Activated CD4-positive, CD25-positive, alpha-beta regulatory T cell treated with anti-CD3 and anti-CD28 coated beads, Interleukin-2, amount 50 U/mL, for 72 hours (primary cell): ENCODE measurements around the gene WAPL.

Source experiments
- DNase-seq: peaks from one replicate; pipeline ENCODE4 v3.0.0; 2021

The WAPL gene

GRCh38 chr10:86461963-86462804, 59.4 kb downstream of the WAPL start:
- no peak for DNase-seq

GRCh38 chr10:86451604-86451960, 70.0 kb downstream of the WAPL start:
- DNase-seq: no peak

- no peak for DNase-seq
Observed at GRCh38 chr10:86450806-86451603, 70.6 kb downstream of the WAPL start.

- no peak for DNase-seq
Observed at GRCh38 chr10:86449926-86450558, 71.5 kb downstream of the WAPL start.

- DNase-seq: no peak
Observed at GRCh38 chr10:86447432-86447831, 74.2 kb downstream of the WAPL start.

GRCh38 chr10:86446987-86447386, 74.6 kb downstream of the WAPL start:
- DNase-seq: no peak

- DNase-seq: no peak
Observed at GRCh38 chr10:86446440-86446839, 75.2 kb downstream of the WAPL start.

- DNase-seq: no peak
Observed at GRCh38 chr10:86443936-86444335, 77.7 kb downstream of the WAPL start.

GRCh38 chr10:86443069-86443468, 78.5 kb downstream of the WAPL start:
- no peak for DNase-seq

- no peak for DNase-seq
Observed at GRCh38 chr10:86440874-86441843, 80.4 kb downstream of the WAPL start.

GRCh38 chr10:86439544-86439943, 82.0 kb downstream of the WAPL start:
- DNase-seq: no peak

- no peak for DNase-seq
Observed at GRCh38 chr10:86438091-86438749, 83.4 kb downstream of the WAPL start.

- no peak for DNase-seq
Observed at GRCh38 chr10:86437447-86437846, 84.1 kb downstream of the WAPL start.

- DNase-seq: no peak
Observed at GRCh38 chr10:86436963-86437362, 84.6 kb downstream of the WAPL start.

GRCh38 chr10:86434656-86435055, 86.9 kb downstream of the WAPL start:
- DNase-seq: no peak

GRCh38 chr10:86423739-86424138, 97.9 kb downstream of the WAPL start:
- DNase-seq: no peak

- no peak for DNase-seq
Observed at GRCh38 chr10:86419101-86419500, 102.5 kb downstream of the WAPL start.

- DNase-seq: no peak
Observed at GRCh38 chr10:86415583-86415982, 106.0 kb downstream of the WAPL start.

- DNase-seq: no peak
Observed at GRCh38 chr10:86415116-86415515, 106.5 kb downstream of the WAPL start.

GRCh38 chr10:86413046-86413728, 108.4 kb downstream of the WAPL start:
- DNase-seq: no peak

GRCh38 chr10:86411852-86412560, 109.6 kb downstream of the WAPL start:
- DNase-seq: no peak
